Stomach smooth muscle (tissue), 2 donors: ENCODE results near the gene ZNF311.

Experiments
- H3K27ac ChIP-seq: one replicate; pipeline ENCODE4 v1.7.0; 2013; ENCODE audit warnings: mild to moderate bottlenecking, low read length, inconsistent platforms
- H3K27me3 ChIP-seq, 2 donors: one replicate each; pipeline ENCODE4 v1.7.0; 2013; ENCODE audit warnings: low read length in 2 of 2; ENCODE audit not compliant: insufficient read depth in 2 of 2, control insufficient read depth in 1 of 2
- H3K36me3 ChIP-seq, 2 donors: one replicate each; pipeline ENCODE4 v1.7.0; 2013; ENCODE audit warnings: low read length in 2 of 2; ENCODE audit not compliant: control insufficient read depth in 2 of 2, insufficient read depth in 2 of 2
- H3K4me1 ChIP-seq: one replicate; pipeline ENCODE4 v1.7.0; 2013; ENCODE audit warnings: low read length; ENCODE audit not compliant: control insufficient read depth, insufficient read depth
- H3K4me3 ChIP-seq, 2 donors: one replicate each; pipeline ENCODE4 v1.7.0; 2013; ENCODE audit warnings: low read length in 2 of 2
- H3K9ac ChIP-seq, 2 donors: one replicate each; pipeline ENCODE4 v1.7.0; 2013; ENCODE audit warnings: low read length in 2 of 2, mild to moderate bottlenecking in 1 of 2
- H3K9me3 ChIP-seq, 2 donors: one replicate each; pipeline ENCODE4 v1.7.0; 2013; ENCODE audit warnings: low read length in 2 of 2; ENCODE audit not compliant: control insufficient read depth in 2 of 2
- donor health status: healthy.
- donor health status: Pancreatic carcinoma.

The ZNF311 gene

DNA sequence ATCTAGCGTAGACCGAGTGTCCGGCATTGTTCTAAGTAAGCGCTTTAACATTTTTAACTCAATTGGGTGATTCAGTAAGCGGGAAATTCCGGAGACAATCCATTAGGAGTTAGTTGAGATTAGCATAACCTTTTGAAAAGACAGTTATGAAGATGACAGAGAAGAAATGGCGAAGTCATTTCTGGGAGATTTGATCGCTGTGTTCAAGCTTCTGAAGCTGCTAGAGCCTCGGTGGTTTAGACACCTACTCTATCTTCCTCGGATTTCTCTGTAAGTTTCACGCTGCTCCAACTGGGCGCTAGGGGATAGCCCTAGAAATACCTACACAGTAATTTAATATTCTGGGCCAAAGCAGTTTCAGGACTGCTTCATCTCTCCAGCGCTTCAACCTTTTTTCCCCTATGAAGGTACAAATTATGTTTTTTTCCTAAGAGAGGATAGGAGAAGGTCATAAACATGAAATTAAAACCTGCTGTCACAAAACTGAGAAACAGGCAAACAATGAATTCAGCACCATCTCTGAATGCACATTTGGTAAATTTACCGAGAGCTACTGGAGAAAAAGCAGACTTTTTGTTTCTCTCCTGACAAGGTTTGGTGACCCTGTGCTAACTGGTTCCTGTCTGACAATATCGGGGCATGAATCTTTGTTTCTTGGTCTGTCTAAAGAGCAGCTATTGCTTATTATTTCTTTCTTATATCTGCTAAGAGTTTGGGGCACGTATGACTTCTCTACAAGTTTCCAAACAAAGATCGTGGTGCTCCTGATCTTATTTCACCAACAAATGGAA lies 22.4 kb downstream of the ZNF311 start:
- peak overlapping the region; percentile 53 for H3K27ac ChIP-seq
- H3K9me3 ChIP-seq, result no peaks in the 10 kb centered on the region
- H3K36me3 ChIP-seq, result no peaks in the 10 kb centered on the region
- H3K4me1 ChIP-seq, result peaks cover 13% of the 10 kb centered on the region
- H3K9ac ChIP-seq, result peak overlapping the region; percentile 50 to 60
- H3K27me3 ChIP-seq, result peaks cover 5% of the 10 kb centered on the region in 2 donors
- peak overlapping the region; percentile 96 to 100 for H3K4me3 ChIP-seq

DNA sequence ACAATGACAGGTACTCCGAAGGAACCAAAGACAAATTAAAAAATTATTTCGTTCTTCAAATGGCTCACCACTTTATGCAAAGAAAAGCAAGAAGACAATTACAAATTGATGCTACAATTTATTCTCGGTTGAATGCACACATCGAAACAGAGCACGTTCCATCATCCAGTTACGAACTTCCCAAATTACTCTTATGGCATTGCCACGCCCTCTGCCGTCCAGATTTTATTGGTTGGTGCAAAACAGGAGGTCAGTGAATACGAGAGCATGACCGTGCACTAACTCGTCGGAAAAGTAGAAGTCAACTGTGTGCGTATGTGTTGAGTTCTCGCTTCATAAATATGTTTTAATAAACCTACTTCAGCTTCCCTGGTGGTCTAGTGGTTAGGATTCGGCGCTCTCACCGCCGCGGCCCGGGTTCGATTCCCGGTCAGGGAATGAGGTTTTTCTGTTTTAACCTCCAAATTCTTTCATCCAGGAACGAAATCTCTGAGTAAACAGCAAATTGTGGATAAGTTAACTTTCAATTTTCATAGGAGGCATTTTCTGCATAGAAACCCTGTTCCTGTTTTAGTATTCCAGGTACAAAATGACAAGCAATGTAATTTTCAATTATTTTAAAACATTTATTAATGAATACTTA lies 23.2 kb downstream of the ZNF311 start:
- peak overlapping the region; percentile 96 to 100 for H3K4me3 ChIP-seq
- no peaks in the 10 kb centered on the region for H3K36me3 ChIP-seq
- H3K27ac ChIP-seq, result peak overlapping the region; percentile 53
- H3K9me3 ChIP-seq, result no peaks in the 10 kb centered on the region
- peaks cover 7 to 12% of the 10 kb centered on the region in 2 donors for H3K27me3 ChIP-seq
- peaks cover 13% of the 10 kb centered on the region for H3K4me1 ChIP-seq
- H3K9ac ChIP-seq, result peak overlapping the region; percentile 50 to 77

DNA sequence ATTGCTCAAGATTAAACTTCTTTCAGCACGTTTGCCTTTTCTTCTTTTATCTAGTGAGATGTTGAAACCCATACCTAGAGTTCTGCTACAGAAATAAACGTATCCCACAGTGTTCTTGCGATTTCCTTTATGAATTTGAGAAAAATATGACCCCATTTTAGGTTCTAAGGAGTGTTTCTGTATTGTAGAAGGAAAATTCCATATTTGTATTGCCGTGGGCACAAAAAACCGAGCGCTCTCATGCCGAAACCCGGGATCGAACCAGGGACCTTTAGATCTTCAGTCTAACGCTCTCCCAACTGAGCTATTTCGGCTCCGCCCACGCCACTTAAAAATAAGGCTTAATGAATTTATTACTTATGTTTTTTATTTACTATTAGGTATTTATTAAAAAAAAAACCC lies 23.7 kb downstream of the ZNF311 start:
- Histone ChIP-seq H3K4me1 (peaks cover 13% of the 10 kb centered on the region), H3K27me3 (peaks cover 8 to 13% of the 10 kb centered on the region in 2 donors), H3K9me3 (no peaks in the 10 kb centered on the region)

GRCh38 chr6:28980852-28981430 lies 24.2 kb downstream of the ZNF311 start:
- Histone ChIP-seq H3K9me3 (no peaks in the 10 kb centered on the region), H3K9ac (peak overlapping the region; percentile 21 to 30), H3K27ac (no peak overlapping the region), H3K4me1 (peaks cover 10% of the 10 kb centered on the region), H3K4me3 (peak overlapping the region; percentile 96 to 100), H3K27me3 (peaks cover 8 to 13% of the 10 kb centered on the region in 2 donors), H3K36me3 (no peaks in the 10 kb centered on the region)

More for the DNA sequence above, 23.7 kb downstream of the ZNF311 start:
- Histone ChIP-seq H3K36me3 (no peaks in the 10 kb centered on the region), H3K9ac (peak overlapping the region; percentile 21 to 50), H3K27ac (peak overlapping the region; percentile 53), H3K4me3 (peak overlapping the region; percentile 96 to 100)

- H3K4me3 ChIP-seq, result peak overlapping the region; percentile 96 to 100
- peak overlapping the region in 1 of 2 donors; percentile 21 for H3K9ac ChIP-seq
- H3K27ac ChIP-seq, result no peak overlapping the region
These were observed 24.8 kb downstream of the ZNF311 start for GRCh38 chr6:28980137-28980851.

GRCh38 chr6:28979679-28980078 lies 25.4 kb downstream of the ZNF311 start:
- peaks cover 4% of the 10 kb centered on the region for H3K4me1 ChIP-seq
- no peaks in the 10 kb centered on the region for H3K9me3 ChIP-seq
- H3K9ac ChIP-seq, result no peak overlapping the region
- no peak overlapping the region for H3K27ac ChIP-seq
- no peak overlapping the region for H3K4me3 ChIP-seq
- no peaks in the 10 kb centered on the region for H3K36me3 ChIP-seq
- H3K27me3 ChIP-seq, result peaks cover 8 to 15% of the 10 kb centered on the region in 2 donors

More at GRCh38 chr6:28980137-28980851, 24.8 kb downstream of the ZNF311 start:
- no peaks in the 10 kb centered on the region for H3K9me3 ChIP-seq
- H3K27me3 ChIP-seq, result peaks cover 8 to 15% of the 10 kb centered on the region in 2 donors
- no peaks in the 10 kb centered on the region for H3K36me3 ChIP-seq
- peaks cover 8% of the 10 kb centered on the region for H3K4me1 ChIP-seq

DNA sequence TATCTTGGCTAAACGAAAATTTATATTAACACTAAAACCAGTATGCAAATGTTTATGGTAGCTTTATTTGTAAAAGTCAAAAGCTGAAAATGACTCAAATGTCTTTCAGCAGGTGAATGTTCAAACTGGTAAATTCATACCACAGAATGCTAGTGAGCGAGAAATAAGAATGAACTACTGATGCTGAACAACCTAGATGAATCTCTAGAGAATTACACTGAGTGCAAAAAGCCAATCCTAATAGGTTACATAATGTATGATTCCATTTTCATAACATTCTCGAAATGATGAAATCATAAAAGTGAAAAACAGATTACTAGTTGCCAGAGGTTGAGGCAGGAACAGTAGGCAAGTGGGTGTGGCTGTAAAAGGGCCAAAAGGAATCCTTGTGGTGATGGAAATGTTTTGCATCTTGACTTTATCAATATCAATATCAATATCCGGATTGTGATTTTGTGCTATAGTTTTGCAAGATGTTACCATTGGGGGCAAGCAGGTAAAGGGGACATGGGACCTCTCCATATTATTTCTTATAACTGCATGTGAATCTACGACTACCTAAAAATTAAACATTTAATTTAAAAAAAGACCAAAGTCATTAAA lies 26.1 kb downstream of the ZNF311 start:
- H3K27ac ChIP-seq, result no peak overlapping the region
- H3K4me3 ChIP-seq, result no peak overlapping the region
- H3K9me3 ChIP-seq, result no peaks in the 10 kb centered on the region
- no peak overlapping the region for H3K9ac ChIP-seq
- H3K27me3 ChIP-seq, result peaks cover 8 to 15% of the 10 kb centered on the region in 2 donors
- H3K36me3 ChIP-seq, result no peaks in the 10 kb centered on the region
- peaks cover 4% of the 10 kb centered on the region for H3K4me1 ChIP-seq

GRCh38 chr6:28978133-28978491 lies 27.0 kb downstream of the ZNF311 start:
- Histone ChIP-seq H3K4me3 (no peak overlapping the region), H3K4me1 (peaks cover 4% of the 10 kb centered on the region), H3K27me3 (peaks cover 8 to 15% of the 10 kb centered on the region in 2 donors), H3K36me3 (no peaks in the 10 kb centered on the region), H3K27ac (no peak overlapping the region), H3K9me3 (no peaks in the 10 kb centered on the region), H3K9ac (no peak overlapping the region)

GRCh38 chr6:28977341-28978132 lies 27.6 kb downstream of the ZNF311 start:
- Histone ChIP-seq H3K9ac (no peak overlapping the region), H3K9me3 (no peaks in the 10 kb centered on the region), H3K36me3 (no peaks in the 10 kb centered on the region), H3K4me1 (no peaks in the 10 kb centered on the region), H3K27ac (no peak overlapping the region), H3K4me3 (no peak overlapping the region), H3K27me3 (peaks cover 8 to 15% of the 10 kb centered on the region in 2 donors)
